GM19468 (cell line): ENCODE data around the gene BCAP31.
"Not testable (repeated sequence)": the region's sequence is repeated elsewhere in the genome, so short reads cannot be mapped to it uniquely, and the experiment has no call there.

Source experiments
- ATAC-seq: cut with Tn5 transposase; IDR thresholded peaks from one replicate; pipeline ENCODE4 v1.9.1; 2021; ENCODE audit warnings: mild to moderate bottlenecking, moderate library complexity, moderate number of reproducible peaks; ENCODE audit not compliant: unreplicated experiment; ENCODE audit errors: extremely low read depth

The BCAP31 gene

DNA sequence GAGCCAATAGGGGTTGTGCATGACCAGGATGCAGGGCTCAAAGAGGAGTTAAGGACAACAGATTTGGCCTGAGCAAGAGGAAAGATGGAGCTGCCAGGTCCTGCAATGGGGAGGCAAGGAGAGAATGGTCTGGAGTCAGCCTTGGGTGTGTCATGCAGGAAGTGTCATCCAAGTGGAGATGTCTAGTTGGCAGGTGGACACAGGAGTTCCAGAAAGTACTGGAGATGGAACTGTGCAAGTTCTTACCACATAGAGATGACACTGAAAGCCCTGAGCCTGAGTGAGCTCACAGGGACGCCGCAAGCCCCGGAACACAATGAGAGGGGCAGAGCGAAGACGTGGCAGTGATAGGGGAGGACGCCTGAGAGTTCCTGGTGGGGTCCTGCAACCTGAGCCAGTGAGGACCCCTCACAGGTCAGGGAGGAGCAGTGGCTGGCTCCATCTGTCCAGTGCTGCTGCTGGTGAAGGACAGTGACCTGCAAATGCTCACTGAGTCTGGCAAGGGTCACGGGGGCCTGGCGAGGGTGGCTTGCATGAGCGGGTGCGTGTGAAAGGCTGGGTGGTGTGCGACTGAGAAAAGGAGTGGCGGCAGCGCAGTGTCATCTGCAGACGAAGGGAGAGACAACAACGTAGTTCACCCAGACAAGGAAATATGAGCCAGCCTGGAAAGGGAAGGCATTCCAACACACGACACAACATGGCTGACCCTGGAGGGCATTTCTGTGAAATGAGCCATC, 27.0 kb downstream of the BCAP31 start:
- ATAC-seq = not testable (repeated sequence)

DNA sequence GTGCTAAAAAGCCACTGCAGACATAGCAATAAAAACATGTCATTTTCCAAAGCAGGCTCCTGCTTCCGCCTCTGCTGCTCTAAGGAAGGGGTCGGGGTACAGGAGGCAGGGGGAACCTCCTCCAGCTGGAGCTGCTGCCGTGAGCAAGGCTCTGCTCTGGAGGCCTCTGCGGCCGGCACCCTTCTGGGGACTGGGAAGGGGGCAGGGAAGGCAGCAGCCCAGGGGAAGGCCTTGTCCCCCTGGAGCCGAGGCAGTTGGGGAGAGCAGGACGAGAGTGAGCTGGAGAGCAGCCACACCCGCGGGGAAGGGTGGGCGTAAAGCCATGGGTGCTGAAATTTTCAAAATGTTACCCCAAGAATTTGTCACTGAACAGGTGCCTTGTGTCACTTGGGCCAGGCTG, 27.6 kb downstream of the BCAP31 start:
- ATAC-seq = not testable (repeated sequence)

- ATAC-seq = no peak
Measured at GRCh38 chrX:153696100-153696499, 28.1 kb downstream of the BCAP31 start.

DNA sequence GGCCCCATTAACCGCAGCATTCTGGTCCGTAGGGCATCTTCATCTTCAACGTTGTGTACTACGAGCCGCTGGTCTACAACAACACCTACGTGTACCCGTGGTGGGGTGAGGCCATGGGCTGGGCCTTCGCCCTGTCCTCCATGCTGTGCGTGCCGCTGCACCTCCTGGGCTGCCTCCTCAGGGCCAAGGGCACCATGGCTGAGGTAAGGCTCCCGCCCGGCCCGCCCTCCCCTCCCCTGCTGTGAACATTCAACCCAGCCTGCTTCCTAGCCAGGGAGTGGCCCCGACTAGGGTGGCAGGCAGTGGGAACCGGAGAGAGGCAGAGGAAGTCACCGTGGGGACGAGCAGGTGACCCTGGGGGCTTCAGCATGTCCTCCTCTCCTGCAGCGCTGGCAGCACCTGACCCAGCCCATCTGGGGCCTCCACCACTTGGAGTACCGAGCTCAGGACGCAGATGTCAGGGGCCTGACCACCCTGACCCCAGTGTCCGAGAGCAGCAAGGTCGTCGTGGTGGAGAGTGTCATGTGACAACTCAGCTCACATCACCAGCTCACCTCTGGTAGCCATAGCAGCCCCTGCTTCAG, 29.4 kb downstream of the BCAP31 start:
- ATAC-seq = no peak

- ATAC-seq = not testable (repeated sequence)
Measured at GRCh38 chrX:153694256-153694655, 29.9 kb downstream of the BCAP31 start.

DNA sequence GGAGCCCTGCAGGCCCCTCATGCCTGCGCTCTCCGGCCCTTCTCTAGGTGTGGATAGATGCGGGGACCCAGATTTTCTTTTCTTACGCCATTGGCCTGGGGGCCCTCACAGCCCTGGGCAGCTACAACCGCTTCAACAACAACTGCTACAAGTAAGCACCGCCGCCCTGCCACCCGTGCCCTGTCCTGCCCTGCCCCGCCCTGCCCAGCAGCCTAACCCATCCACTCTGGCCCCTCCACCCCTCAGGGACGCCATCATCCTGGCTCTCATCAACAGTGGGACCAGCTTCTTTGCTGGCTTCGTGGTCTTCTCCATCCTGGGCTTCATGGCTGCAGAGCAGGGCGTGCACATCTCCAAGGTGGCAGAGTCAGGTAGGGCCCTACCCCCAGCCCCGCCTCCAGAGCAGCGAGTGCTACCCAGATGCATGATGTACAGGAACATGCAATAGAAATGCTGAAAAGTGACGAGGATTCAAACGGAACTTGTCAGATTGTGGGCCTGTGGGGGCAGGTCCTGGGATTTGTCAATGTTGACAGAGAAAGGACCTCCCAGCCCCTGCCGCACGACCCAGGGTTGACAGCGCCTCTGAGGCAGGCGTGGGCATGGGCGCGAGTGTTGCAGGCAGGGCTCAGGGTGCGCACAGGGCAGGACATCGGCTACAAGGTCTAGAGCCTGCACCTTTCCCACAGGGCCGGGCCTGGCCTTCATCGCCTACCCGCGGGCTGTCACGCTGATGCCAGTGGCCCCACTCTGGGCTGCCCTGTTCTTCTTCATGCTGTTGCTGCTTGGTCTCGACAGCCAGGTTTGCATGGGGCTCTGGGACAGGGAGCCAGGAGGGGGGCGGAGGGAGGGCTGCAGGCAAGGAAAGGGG, 30.7 kb downstream of the BCAP31 start:
- ATAC-seq = no peak

GRCh38 chrX:153692611-153693156, 31.5 kb downstream of the BCAP31 start:
- ATAC-seq = no peak

- no peak for ATAC-seq
Measured at GRCh38 chrX:153692003-153692402, 32.2 kb downstream of the BCAP31 start.

GRCh38 chrX:153691032-153691827, 33.0 kb downstream of the BCAP31 start:
- ATAC-seq = not testable (repeated sequence)

DNA sequence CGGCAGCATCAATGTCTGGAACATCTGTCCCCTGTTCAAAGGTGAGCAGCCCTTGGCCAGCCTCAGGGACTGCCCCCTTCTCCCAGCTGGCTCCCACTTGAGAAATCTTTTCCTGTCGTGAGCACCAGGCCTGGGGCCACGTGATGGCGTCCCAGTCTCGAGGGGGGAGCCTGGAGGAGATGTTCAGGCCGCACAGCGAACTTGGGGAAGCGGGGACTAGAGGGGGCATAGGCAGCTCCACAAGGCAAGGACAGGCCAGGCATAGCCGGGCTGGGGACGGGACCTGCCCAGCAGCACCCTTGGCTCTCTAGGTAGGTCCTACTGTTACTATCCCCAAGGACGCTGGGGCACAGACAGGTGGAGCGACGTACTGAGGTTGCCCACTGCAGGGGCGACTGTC, 33.7 kb downstream of the BCAP31 start:
- no peak for ATAC-seq

GRCh38 chrX:153689654-153690465, 34.3 kb downstream of the BCAP31 start:
- ATAC-seq = no peak

DNA sequence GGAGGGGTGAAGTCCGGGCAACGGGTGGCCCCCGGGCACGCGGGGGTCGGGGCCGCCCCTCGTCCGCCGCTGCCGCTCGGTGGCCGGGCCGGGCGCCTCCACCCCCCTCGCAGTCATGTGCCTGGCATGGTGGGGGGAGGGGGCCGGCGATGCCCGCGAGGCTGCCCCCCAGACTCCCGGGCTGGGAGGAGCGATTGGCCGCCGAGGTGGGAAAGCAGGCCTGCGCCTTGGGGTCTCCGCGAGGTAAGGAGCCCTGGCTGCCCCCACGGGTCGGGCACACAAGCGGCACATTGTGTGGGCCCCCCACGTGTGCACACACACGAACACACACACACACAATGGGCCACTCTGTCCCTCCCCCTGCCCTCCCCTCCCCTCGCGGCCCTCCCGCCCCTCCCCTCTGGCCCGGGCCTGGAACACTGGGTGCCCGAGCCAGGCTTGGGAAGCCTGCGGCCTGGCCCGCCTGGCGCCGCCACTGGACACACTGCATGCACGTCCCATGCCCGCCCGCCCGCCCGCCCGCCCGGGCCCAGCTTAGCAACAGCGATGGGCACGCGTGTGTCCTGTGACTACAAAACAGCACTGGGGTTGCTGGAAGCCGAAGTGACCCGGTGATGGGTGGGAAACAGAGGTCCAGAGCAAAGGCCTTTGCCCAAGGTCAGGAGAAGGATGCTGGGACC, 35.1 kb downstream of the BCAP31 start:
- ATAC-seq = no peak

DNA sequence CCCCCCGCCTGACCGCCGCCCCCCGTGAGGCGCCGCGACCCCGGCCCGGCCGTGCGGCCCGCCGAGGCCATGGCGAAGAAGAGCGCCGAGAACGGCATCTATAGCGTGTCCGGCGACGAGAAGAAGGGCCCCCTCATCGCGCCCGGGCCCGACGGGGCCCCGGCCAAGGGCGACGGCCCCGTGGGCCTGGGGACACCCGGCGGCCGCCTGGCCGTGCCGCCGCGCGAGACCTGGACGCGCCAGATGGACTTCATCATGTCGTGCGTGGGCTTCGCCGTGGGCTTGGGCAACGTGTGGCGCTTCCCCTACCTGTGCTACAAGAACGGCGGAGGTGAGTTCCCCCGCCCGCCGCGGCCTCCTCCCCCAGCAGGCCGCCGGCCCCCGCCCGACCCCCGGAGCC, 35.7 kb downstream of the BCAP31 start:
- no peak for ATAC-seq

DNA sequence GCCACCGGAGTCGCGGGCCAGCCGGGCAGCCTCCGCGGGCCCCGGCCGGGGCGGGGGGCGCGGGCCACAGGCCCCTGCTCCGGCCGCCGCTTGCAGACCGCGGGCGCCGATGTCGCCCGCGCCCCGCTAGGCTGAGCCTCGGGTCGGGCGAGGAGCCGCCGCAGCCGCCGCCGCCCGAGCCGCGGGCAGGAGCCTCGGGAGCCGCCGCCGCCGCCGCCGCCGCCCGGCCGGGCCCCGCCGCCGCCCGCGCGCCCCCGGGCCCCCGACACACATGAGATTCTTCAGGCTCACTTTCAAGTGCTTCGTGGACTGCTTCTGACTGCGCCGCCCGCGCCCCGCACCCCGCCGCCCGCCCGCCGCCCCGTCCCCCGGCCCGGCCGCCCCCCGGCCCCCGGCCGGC, 36.1 kb downstream of the BCAP31 start:
- no peak for ATAC-seq

DNA sequence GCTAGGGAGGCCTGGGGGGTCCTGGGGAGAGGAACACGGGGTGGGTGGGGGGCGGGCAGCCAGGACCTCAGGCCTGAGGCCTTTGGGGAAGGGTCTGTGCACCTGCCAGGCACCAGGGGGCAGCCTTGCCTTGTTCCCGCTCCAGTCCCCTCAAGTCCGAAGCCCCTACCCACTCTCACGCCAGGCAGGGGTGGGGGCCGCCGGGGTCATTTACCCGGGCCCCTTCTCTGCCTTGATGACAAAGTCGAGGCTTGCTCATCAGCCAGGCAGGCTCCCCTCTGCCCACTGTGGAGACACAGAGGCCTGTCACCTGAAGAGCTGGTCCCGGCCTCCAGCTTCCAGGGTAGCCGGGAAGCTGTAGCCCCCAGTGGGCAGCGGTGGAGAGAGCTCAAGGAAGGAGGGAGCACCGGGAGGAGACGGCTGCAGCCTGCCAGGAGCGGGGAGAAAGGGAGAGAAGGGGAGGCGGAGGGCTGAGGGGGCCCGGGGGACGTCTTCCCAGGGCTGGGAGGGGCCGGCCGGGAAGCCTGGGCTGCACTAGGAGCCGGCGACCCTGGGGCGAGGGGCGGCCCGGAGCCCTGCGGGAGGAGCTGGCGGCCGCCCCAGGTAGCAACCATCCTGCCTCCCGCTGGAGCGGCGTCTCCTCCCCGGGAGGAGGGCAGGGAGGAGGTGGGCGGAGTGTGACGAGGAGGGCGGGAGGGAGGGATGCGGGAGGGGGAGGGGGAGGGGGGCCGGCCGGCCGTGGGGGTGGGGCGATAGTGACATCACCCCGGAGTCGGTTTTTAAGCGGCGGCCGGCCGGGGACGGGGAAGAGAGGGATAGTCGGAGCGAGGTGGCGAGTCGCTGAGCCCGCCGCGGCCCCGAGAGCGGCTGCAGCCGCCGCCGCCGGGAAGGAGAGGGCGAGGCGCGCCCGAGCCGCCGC, 36.8 kb downstream of the BCAP31 start, which contains the start of gene SLC6A8:
Gene SLC6A8, plus strand, starts transcription at position 806 of the 919 bp plus-strand sequence. CDS start 649 bp downstream, outside the sequence.
- ATAC-seq = no peak

DNA sequence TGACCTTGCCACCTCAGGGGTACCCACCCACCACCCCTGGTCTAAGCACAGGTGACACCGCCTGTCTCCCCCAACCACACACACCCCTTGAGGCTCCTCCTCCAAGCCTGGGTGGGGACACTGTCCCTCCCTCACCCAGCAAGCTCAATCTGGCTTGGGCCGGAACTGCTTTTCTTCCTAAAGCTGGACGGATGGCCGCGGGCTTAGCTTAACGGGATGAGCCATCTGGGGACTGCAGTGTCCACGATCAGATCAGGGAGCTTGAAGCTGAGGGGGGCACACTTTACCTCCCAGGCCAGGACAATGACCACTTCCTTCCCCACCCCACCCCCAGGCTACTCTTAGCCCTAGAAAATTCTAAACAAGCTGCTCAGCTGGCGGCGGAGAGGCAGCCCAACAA, 37.5 kb downstream of the BCAP31 start:
- ATAC-seq = no peak
